ENCODE data around the gene RAB37. TPM values are rescaled to one million over a fixed set of nuclear protein-coding genes. Genes with fewer than 3 reads are reported as not detected.

The RAB37 gene
- total and polyA plus RNA-seq, 2 of the 13 experiments (the other 11 are each of a cell fraction or from before 2014, with no cell fraction given) = 0.91 to 3.7 TPM

DNA sequence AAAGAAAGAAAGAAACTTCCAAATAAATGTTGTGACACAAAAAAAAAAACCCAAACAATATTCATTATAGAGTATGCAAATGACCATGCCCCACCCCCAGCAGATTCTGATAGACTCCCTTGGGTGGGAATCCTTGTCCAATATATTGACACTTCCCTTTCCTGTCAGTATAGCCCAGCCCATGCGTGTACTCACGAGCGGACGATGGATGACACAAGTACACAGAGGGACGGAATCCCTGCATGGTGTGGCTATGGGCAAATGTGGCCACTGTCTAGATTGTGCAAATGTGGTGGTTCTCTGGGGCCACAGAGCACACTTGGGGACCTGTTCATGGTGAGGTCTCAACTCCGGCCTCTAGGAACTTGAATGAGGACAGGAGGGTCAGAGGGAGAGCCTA is 3.1 kb downstream of the RAB37 start:
- POLR2A ChIA-PET = interaction anchor here (4.7 kb wide), 1 partner anchor 21 kb away, joined by 68 read pairs; no protein-coding TSS in a partner anchor
- no TSS peak for BruUV-seq (replicated peaks)
- Histone ChIP-seq H3K9me3 (ENCODE audit: low read length) (no peaks in the 10 kb centered on the region), H3K4me3 (replicated peaks in 1 of 3; ENCODE audit: insufficient read depth in 1 of 3, low read depth in 2 of 3, low read length in 3 of 3) (no peak overlapping the region), H3K9ac (ENCODE audit: insufficient read depth, low read depth, low read length) (no peak overlapping the region), H3K27me3 (ENCODE audit: control insufficient read depth in 1 of 2, insufficient read depth in 2 of 2, low read length in 2 of 2) (peaks cover 5 to 32% of the 10 kb centered on the region in 2 experiments; a peak in 2 of 5 replicates), H4K20me1 (ENCODE audit: insufficient read depth, low read length) (no peaks in the 10 kb centered on the region), H3K79me2 (ENCODE audit: insufficient read depth, low read length) (no peaks in the 10 kb centered on the region), H3K36me3 (replicated peaks in 1 of 2; ENCODE audit: control insufficient read depth in 1 of 2, insufficient read depth in 2 of 2, low read length in 2 of 2) (no peaks in the 10 kb centered on the region), H3K4me2 (ENCODE audit: low read depth, low read length) (peak overlapping the region; percentile 38; the same call in 1 of the 2 replicates), H2AFZ (ENCODE audit: low read length) (no peak overlapping the region), H3K4me1 (ENCODE audit: insufficient read depth, low read length) (peaks cover 78% of the 10 kb centered on the region), H3K27ac (ENCODE audit: extremely low read length, insufficient read depth, low read length) (no peak overlapping the region)
- in situ Hi-C loops (cut with HindIII; ENCODE audit: extremely low pct_ligation_motif_present, low pct_unique_long_range_greater_than_20kb) (no loop called here), intact Hi-C loops (cut with micrococcal nuclease; ENCODE audit: unreplicated experiment) (no loop called here)
- DNase-seq (ENCODE audit: low spot score) (no peak), ATAC-seq (no peak), FAIRE-seq (no peak)
- CTCF ChIA-PET (ENCODE audit: low intra/inter-chr PET ratio, low total read pairs) = no interaction called here
- no peak for TF ChIP-seq MXD1 (CRISPR knock-in tag; IDR thresholded peaks at IDR 0.05)
- no peak for TF ChIP-seq ZBTB14 (CRISPR knock-in tag; IDR thresholded peaks at IDR 0.05)
- TF ChIP-seq ZNF382 (CRISPR knock-in tag; IDR thresholded peaks at IDR 0.05; ENCODE audit: borderline replicate concordance) = no peak
- TF ChIP-seq, protein P1, sequence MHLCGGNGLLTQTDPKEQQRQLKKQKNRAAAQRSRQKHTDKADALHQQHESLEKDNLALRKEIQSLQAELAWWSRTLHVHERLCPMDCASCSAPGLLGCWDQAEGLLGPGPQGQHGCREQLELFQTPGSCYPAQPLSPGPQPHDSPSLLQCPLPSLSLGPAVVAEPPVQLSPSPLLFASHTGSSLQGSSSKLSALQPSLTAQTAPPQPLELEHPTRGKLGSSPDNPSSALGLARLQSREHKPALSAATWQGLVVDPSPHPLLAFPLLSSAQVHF (CRISPR knock-in tag; IDR thresholded peaks at IDR 0.05) = no peak
- 22% methylated on average over 6 of the region's 6 CpGs for WGBS (ENCODE audit: low lambda C conversion rate)

Data from HepG2 (cell line).